Left renal pelvis (tissue), 4 donors: ENCODE results near the gene CDKN1A. TPM values are rescaled to one million over a fixed set of nuclear protein-coding genes. Genes with fewer than 3 reads are reported as not detected.

Experiments
- DNase-seq, 4 donors: peaks; one replicate each; pipeline ENCODE4 v3.0.0-alpha.2; 2013; ENCODE audit warnings: low read depth in 4 of 4, low spot score in 3 of 4
- polyA plus RNA-seq, 4 donors: library from polyadenylated mRNA; unstranded; fragments of 120-200 nt; gene quantifications; one replicate each; pipeline ENCODE4 v1.2.1, GENCODE V29; 2013; ENCODE audit not compliant: insufficient read length in 4 of 4

Gene CDKN1A
- polyA plus RNA-seq, 4 donors: 9.2 to 26.4 (median 16.3) TPM

GRCh38 chr6:36735110-36736071, 56.9 kb downstream of the CDKN1A start:
- peak in 1 of 4 donors; percentile 29 for DNase-seq

Other genes with a start within 250 kb of the CDKN1A start
- under 1 TPM in 2 of 4 donors, not detected in 2; 0.10 to 0.15 TPM for gene PXT1, start 235.9 kb upstream of the CDKN1A start, polyA plus RNA-seq
- 10 to 100 TPM; 46.7 to 85.6 (median 52.5) TPM for gene KCTD20, start 235.7 kb upstream of the CDKN1A start, polyA plus RNA-seq
- 10 to 100 TPM; 47.6 to 58.2 (median 53.8) TPM for gene STK38, start 131.2 kb upstream of the CDKN1A start, polyA plus RNA-seq
- 100 to 1,000 TPM; 447 to 644 (median 591) TPM for gene SRSF3, start 84.4 kb upstream of the CDKN1A start, polyA plus RNA-seq
- gene RAB44, start 19.1 kb downstream of the CDKN1A start, polyA plus RNA-seq: under 1 TPM in 3 of 4 donors, not detected in 1; 0.04 to 0.09 (median 0.08) TPM
- 10 to 100 TPM in 3 of 4 donors, 1 to 10 TPM in 1; 7.7 to 15.0 (median 11.8) TPM for gene CPNE5, start 160.7 kb downstream of the CDKN1A start, polyA plus RNA-seq
- 10 to 100 TPM; 40.7 to 63.5 (median 52.6) TPM for gene PPIL1, start 196.1 kb downstream of the CDKN1A start, polyA plus RNA-seq
- 10 to 100 TPM; 44.0 to 63.3 (median 51.4) TPM for gene C6orf89, start 207.2 kb downstream of the CDKN1A start, polyA plus RNA-seq